Cardiac muscle cell (in vitro differentiated cells and primary cell): ENCODE data around the gene PARD3. TPM values are rescaled to one million over a fixed set of nuclear protein-coding genes. Genes with fewer than 3 reads are reported as not detected.
A peak's percentile ranks its signal among the peaks of the same experiment; 100 is the strongest.
"Not testable (repeated sequence)": the region's sequence is repeated elsewhere in the genome, so short reads cannot be mapped to it uniquely, and the experiment has no call there.

Experiments
- DNase-seq, 2 donors: peaks; one replicate each; pipeline versions ENCODE4 v3.0.0 to v3.0.0-alpha.2; 2010 to 2017; ENCODE audit warnings: low read depth in 1 of 2, low spot score in 1 of 2
- H3K27ac ChIP-seq: fragments of 200-600 bp; sonication (generic); 2 replicates; pipeline ENCODE4 v1.5.1; 2016
- H3K27me3 ChIP-seq: fragments of 200-600 bp; sonication (generic); 2 replicates; pipeline ENCODE4 v1.6.0; 2016; ENCODE audit warnings: control low read depth
- H3K36me3 ChIP-seq: fragments of 200-600 bp; sonication (generic); 2 replicates; pipeline ENCODE4 v1.5.1; 2016; ENCODE audit warnings: control low read depth
- H3K4me1 ChIP-seq: fragments of 200-600 bp; sonication (generic); 2 replicates; pipeline ENCODE4 v1.8.1; 2017; ENCODE audit warnings: low read depth, mild to moderate bottlenecking, mixed run types
- H3K4me3 ChIP-seq: fragments of 200-600 bp; sonication (generic); 2 replicates; pipeline ENCODE4 v1.5.1; 2016; ENCODE audit warnings: mild to moderate bottlenecking
- H3K9me3 ChIP-seq: fragments of 200-600 bp; sonication (generic); 2 replicates; pipeline ENCODE4 v1.5.1; 2017; ENCODE audit warnings: low read depth, mild to moderate bottlenecking, control low read depth
- CTCF ChIP-seq: IDR thresholded peaks from 2 replicates; pipeline ENCODE4 v1.5.1; 2012; ENCODE audit warnings: low read depth, mild to moderate bottlenecking, low read length
- polyA plus RNA-seq: library from polyadenylated mRNA; unstranded; fragments of >200 nt; fragmentation: Nextera tagmentation; extraction: Ambion mirVana; gene quantifications from 2 replicates; pipeline ENCODE4 v1.2.1, GENCODE V29; 2016
- total RNA-seq: library from RNA; depleted of rRNA; stranded (reverse); fragments of >200 nt; gene quantifications from 2 replicates; pipeline ENCODE4 v1.2.3, GENCODE V29; 2016

Gene PARD3
- total and polyA plus RNA-seq, 2 experiments from 2014 or later = 36.5 to 64.8 TPM

DNA sequence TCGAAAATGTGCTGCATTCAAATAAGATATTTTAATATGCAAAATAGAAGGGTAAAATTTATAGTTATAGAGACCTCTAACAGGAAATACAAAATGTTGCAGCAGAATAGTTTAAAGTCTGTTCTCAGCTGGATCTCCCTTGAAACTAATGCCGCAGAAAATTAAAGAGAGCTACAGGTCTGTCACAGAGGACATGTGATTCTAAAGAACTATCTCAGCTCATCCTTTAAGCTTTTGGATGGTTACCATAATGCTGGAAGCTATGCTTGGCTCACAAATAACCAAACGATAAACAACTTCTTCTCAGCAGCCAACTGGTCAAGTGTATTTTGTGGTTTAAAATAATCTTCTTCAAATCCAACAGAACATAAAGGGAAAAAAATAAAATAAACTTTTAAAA, 353.0 kb downstream of the PARD3 start:
- no peaks in the 10 kb centered on the region for H3K36me3 ChIP-seq
- H3K27me3 ChIP-seq = no peaks in the 10 kb centered on the region
- TF ChIP-seq CTCF = no peak
- H3K4me3 ChIP-seq = no peak overlapping the region
- DNase-seq = no peak
- no peak overlapping the region for H3K27ac ChIP-seq
- H3K9me3 ChIP-seq = no peaks in the 10 kb centered on the region
- H3K4me1 ChIP-seq = no peaks in the 10 kb centered on the region

- Histone ChIP-seq H3K4me1 (peaks cover 5% of the 10 kb centered on the region), H3K27ac (no peak overlapping the region), H3K4me3 (no peak overlapping the region), H3K36me3 (no peaks in the 10 kb centered on the region), H3K9me3 (no peaks in the 10 kb centered on the region), H3K27me3 (no peaks in the 10 kb centered on the region)
- no peak for TF ChIP-seq CTCF
- DNase-seq = peak in 1 of 2 donors; percentile 73
These were observed 360.4 kb downstream of the PARD3 start for GRCh38 chr10:34454590-34455261.

GRCh38 chr10:34449836-34450235, 365.3 kb downstream of the PARD3 start:
- Histone ChIP-seq H3K27me3 (no peaks in the 10 kb centered on the region), H3K27ac (no peak overlapping the region), H3K9me3 (no peaks in the 10 kb centered on the region), H3K4me1 (peaks cover under 1% of the 10 kb centered on the region), H3K4me3 (no peak overlapping the region), H3K36me3 (no peaks in the 10 kb centered on the region)
- DNase-seq = no peak
- no peak for TF ChIP-seq CTCF

GRCh38 chr10:34446049-34446448, 369.0 kb downstream of the PARD3 start:
- Histone ChIP-seq H3K27me3 (no peaks in the 10 kb centered on the region), H3K9me3 (no peaks in the 10 kb centered on the region), H3K4me3 (no peak overlapping the region), H3K4me1 (no peaks in the 10 kb centered on the region), H3K27ac (no peak overlapping the region), H3K36me3 (no peaks in the 10 kb centered on the region)
- peak in 1 of 2 donors; percentile 30 for DNase-seq
- TF ChIP-seq CTCF = no peak

DNA sequence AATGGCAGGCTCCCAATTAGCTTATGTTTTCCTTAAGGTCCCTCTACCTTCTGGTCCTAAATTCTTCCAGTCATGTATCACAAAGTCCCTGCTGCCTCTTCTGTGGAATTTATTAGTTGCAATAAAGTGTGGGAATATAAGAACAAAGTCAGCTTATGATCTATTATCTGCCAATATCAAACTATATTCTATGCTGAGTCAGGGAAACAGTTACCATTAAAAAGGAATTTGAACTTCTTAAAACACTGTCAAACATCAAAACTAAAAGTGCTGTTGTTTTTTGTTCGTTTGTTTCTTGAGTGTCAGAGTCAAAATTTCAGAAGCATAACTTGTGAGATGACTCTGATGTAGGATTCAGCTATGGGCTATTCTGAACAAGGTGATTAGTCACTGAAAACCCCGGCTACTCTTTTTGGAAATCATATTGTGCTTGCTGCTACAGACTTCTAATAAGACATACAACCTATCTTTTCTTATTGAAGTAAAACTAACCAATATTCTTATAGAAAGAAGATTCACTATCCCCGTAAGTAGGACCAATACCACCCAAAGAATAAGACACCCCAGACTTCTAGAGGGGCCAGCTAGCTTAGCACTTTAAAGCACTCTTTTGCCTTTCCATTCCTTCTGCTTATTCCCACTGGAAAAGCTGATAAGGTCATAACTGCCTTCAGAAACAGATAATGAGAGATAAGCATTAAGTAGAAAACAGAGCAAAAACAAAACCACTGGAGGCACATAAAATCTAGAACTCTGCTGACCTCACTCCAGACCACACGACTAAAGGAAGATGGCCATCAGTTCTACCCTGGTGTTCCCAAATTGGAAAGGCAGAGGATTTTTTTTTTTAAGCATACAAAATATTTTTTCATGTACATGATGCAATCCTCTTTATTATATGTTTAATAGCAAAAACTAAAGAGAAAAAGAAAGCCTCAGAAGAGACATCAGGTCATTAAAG, 370.6 kb downstream of the PARD3 start:
- TF ChIP-seq CTCF = no peak

GRCh38 chr10:34439386-34439785, 375.7 kb downstream of the PARD3 start:
- peak in 1 of 2 donors; percentile 58 for DNase-seq
- not testable (repeated sequence) for H3K4me1 ChIP-seq, H3K4me3 ChIP-seq, H3K27ac ChIP-seq, H3K9me3 ChIP-seq, H3K27me3 ChIP-seq, H3K36me3 ChIP-seq

More for the DNA sequence above, 370.6 kb downstream of the PARD3 start:
- Histone ChIP-seq H3K4me3 (no peak overlapping the region), H3K36me3 (no peaks in the 10 kb centered on the region), H3K27me3 (no peaks in the 10 kb centered on the region), H3K4me1 (no peaks in the 10 kb centered on the region), H3K9me3 (no peaks in the 10 kb centered on the region), H3K27ac (no peak overlapping the region)
- DNase-seq = peak in 1 of 2 donors; percentile 21
